ENCODE results near the gene APOL6.

DNA sequence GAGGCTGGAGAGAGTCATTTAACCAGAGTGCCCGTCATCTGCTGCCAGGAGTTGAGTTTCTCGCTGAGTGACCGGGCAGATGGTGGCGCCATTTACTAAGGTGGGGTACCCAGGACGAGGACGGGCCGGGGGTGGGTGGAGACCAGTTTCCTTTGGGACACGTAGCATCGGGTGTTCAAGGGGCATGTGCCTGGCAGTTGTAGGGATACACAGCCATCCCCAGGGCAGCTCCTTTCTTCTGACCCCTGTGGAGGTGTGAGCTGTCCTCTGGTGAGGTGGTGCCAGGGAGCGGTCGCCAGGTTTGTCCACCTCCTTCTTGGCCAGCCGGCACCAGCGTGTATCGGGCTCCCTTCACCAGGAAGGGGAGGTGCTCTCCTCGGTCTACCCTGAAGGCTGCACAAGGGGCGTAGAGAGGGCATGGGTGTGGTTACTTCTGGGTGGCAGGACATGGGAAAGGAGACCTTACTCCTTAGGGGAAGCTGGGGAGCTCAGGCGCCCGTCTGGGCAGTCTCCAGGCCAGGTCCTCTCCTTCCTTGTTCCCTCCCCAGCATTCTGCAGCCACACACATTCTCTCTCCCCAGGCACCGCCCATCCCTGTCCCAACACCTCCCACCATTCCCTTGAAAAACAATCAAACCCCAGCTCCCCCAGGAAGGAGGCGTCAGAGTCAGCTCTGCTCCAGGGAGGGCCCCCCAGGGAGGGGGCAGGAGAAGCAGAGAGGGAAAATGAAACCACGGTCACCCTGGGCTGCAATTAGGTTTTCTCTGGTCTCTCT lies 20.8 kb upstream of the APOL6 start:
- TF ChIP-seq, protein P1, sequence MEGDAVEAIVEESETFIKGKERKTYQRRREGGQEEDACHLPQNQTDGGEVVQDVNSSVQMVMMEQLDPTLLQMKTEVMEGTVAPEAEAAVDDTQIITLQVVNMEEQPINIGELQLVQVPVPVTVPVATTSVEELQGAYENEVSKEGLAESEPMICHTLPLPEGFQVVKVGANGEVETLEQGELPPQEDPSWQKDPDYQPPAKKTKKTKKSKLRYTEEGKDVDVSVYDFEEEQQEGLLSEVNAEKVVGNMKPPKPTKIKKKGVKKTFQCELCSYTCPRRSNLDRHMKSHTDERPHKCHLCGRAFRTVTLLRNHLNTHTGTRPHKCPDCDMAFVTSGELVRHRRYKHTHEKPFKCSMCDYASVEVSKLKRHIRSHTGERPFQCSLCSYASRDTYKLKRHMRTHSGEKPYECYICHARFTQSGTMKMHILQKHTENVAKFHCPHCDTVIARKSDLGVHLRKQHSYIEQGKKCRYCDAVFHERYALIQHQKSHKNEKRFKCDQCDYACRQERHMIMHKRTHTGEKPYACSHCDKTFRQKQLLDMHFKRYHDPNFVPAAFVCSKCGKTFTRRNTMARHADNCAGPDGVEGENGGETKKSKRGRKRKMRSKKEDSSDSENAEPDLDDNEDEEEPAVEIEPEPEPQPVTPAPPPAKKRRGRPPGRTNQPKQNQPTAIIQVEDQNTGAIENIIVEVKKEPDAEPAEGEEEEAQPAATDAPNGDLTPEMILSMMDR (IDR thresholded peaks at IDR 0.05), result peak; percentile 68
- no peak for TF ChIP-seq EHMT2 (IDR thresholded peaks at IDR 0.05; ENCODE audit: low read depth)
- TF ChIP-seq POLR2AphosphoS2 (conservative IDR thresholded peaks at IDR 0.05; ENCODE audit: low read length), result no peak
- no peak for TF ChIP-seq MAZ (IDR thresholded peaks at IDR 0.05; ENCODE audit: borderline replicate concordance, low read depth, low read length)
- TF ChIP-seq ESRRA (IDR thresholded peaks at IDR 0.05; ENCODE audit: borderline replicate concordance, low read length), result no peak
